Ovary (tissue), 9 donors: ENCODE data around the gene GUCY1B1. TPM values are rescaled to one million over a fixed set of nuclear protein-coding genes. Genes with fewer than 3 reads are reported as not detected.

ENCODE experiments used
- DNase-seq, 5 donors: peaks; one replicate each; pipeline ENCODE4 v3.0.0-alpha.2; 2019 to 2020
- H3K27ac ChIP-seq, 2 donors: fragments of 200-600 bp; one replicate each; pipeline versions ENCODE4 v1.5.1 to v1.8.0; 2019 to 2022
- H3K27me3 ChIP-seq: fragments of 200-600 bp; one replicate; pipeline ENCODE4 v1.8.0; 2022
- H3K36me3 ChIP-seq: fragments of 200-600 bp; sonication (generic); one replicate; pipeline ENCODE4 v1.5.1; 2019
- H3K4me1 ChIP-seq: one replicate; pipeline ENCODE4 v1.8.1; 2013; ENCODE audit warnings: mild to moderate bottlenecking, moderate library complexity; ENCODE audit not compliant: insufficient read depth
- H3K4me3 ChIP-seq: fragments of 200-600 bp; sonication (generic); one replicate; pipeline ENCODE4 v1.5.1; 2017
- H3K9me3 ChIP-seq, 2 donors: fragments of 200-600 bp in 1 of 2; sonication (generic) in 1 of 2; one replicate each; pipeline versions ENCODE4 v1.5.1 to v1.8.1; 2013 to 2019; ENCODE audit warnings: mild to moderate bottlenecking in 1 of 2, moderate library complexity in 1 of 2
- EP300 ChIP-seq: sonication (generic); formaldehyde crosslinking; IDR thresholded peaks from one replicate; pipeline ENCODE4 v1.6.1; 2017; ENCODE audit warnings: antibody characterized with exemption
- POLR2A ChIP-seq: fragments of 450-650 bp; IDR thresholded peaks from one replicate; pipeline ENCODE4 v1.6.1; 2017; ENCODE audit warnings: antibody characterized with exemption, mild to moderate bottlenecking, moderate library complexity
- WGBS, 3 donors: extraction: QIAGEN DNeasy Blood & Tissue Kit in 1 of 3; methylation state at CpG; one replicate each; pipeline versions ENCODE4 v1.1.5 to v1.1.7; 2013 to 2017; 5-methylcytosine and 5-hydroxymethylcytosine counted together
- intact Hi-C, 4 donors: fragments of 100-400 bp; cut with DNase I; formaldehyde crosslinking; loops; one replicate each; pipeline versions ENCODE4 v1.11.0 to v1.15.1; 2022 to 2023
- polyA plus RNA-seq, 2 donors: library from polyadenylated mRNA; stranded (reverse); fragments of 200-250 nt in 1 of 2; fragments of 350-450 nt in 1 of 2; fragmentation: Illumina TruSeq in 1 of 2; extraction: RNeasy Lipid Tissue Mini Kit (QIAGEN cat#74804) in 1 of 2; gene quantifications; one replicate each; pipeline ENCODE4 v1.2.3, GENCODE V29; 2013 to 2014
- total RNA-seq, 7 donors: library from RNA; depleted of rRNA in 2 of 7; stranded (reverse); fragments of >200 nt in 2 of 7; fragmentation: NEBNext Ultra II Directional in 3 of 7; extraction: Animal tissue kit (Norgen Biotek cat#: 25700) in 3 of 7; gene quantifications; one replicate each; pipeline versions ENCODE4 v1.1.0 to v1.2.4, GENCODE V29; 2016 to 2023
- TF ChIP-seq, protein P1 (sequence below), 3 donors: fragments of 450-650 bp in 2 of 3; fragments of 200-600 bp in 1 of 3; IDR thresholded peaks; one replicate each; pipeline versions ENCODE4 v1.5.1 to v1.8.0; 2016 to 2022; ENCODE audit warnings: antibody characterized with exemption in 3 of 3, mild to moderate bottlenecking in 1 of 3
- donor health status: DM: no; HTN: no; CAD: no; lungs with moderate emphysema.
- donor health status: DM: no; HTN: no; CAD: no.
- donor health status: Bipolar disorder and iron deficiency.
- donor health status: DM: yes; HTN: yes; CAD: no.
- donor health status: DM: no; HTN: no; CAD: no.
- donor health status: DM: yes; HTN: yes; CAD: no.

The GUCY1B1 gene
- total and polyA plus RNA-seq, 9 donors, result 3.6 to 17.9 (median 6.2) TPM

DNA sequence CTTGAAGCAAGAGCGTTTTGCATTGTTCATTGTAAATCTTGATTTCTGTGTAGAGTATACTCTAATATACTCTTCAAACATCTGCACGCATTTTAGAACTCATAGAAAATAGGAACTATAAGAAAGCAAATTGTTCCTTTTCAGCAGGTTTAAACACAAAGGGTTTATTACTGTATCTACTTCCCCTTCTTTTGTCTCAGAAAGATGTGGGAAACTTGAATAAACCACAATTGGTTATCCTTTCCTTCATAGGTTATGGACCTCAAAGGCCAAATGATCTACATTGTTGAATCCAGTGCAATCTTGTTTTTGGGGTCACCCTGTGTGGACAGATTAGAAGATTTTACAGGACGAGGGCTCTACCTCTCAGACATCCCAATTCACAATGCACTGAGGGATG is 46.0 kb upstream of the GUCY1B1 start:
- Histone ChIP-seq H3K36me3 (no peaks in the 10 kb centered on the region), H3K9me3 (no peaks in the 10 kb centered on the region), H3K27ac (no peak overlapping the region), H3K4me1 (no peaks in the 10 kb centered on the region), H3K4me3 (no peak overlapping the region), H3K27me3 (no peaks in the 10 kb centered on the region)
- intact Hi-C loops, result no loop called here
- TF ChIP-seq POLR2A (no peak), EP300 (no peak)
- TF ChIP-seq, protein P1, sequence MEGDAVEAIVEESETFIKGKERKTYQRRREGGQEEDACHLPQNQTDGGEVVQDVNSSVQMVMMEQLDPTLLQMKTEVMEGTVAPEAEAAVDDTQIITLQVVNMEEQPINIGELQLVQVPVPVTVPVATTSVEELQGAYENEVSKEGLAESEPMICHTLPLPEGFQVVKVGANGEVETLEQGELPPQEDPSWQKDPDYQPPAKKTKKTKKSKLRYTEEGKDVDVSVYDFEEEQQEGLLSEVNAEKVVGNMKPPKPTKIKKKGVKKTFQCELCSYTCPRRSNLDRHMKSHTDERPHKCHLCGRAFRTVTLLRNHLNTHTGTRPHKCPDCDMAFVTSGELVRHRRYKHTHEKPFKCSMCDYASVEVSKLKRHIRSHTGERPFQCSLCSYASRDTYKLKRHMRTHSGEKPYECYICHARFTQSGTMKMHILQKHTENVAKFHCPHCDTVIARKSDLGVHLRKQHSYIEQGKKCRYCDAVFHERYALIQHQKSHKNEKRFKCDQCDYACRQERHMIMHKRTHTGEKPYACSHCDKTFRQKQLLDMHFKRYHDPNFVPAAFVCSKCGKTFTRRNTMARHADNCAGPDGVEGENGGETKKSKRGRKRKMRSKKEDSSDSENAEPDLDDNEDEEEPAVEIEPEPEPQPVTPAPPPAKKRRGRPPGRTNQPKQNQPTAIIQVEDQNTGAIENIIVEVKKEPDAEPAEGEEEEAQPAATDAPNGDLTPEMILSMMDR (IDR thresholded peaks at IDR 0.05), result no peak
- WGBS, 3 donors, result 89 to 97% (median 91%) methylated on average over 3 of the region's 3 CpGs
- no peak for DNase-seq

DNA sequence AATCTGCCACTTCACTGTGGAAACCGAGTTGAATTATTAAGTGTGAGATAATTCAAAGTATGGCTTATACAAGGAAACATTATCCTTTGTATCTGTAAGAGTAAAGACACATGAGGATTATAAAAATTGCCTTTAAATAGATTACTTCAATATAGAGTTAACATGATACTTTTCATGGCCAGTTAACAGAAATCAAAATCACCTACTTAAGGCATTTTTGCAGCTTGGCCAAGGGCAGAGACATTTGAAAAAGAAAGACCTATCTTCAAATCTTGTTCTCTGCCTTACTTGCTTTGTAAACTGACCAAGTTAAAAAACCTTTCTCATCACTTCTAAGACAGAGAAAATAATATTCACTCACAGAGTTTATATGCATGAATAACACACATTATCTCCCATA is 44.9 kb upstream of the GUCY1B1 start:
- intact Hi-C loops, result no loop called here
- WGBS, 3 donors, result 71 to 88% (median 77%) methylated on average over 1 of the region's 1 CpG
- H3K36me3 ChIP-seq, result no peaks in the 10 kb centered on the region

DNA sequence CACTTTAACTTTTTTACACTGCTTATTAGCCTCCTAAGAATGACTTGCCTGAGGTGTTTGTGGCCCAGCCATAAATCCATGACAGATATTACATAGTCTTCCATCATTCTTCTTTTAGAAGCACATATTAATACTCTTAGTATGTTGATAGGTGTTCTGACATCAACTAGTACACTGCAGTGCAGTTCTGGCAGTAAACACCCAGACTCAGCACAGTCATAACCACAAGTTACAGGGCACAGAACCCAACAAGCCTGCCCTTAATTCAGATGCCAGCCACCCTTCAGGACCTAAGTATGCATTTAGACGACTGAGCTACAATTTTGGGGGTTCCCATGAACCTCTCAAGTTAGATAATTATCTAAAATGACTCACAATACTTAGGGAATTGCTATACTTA is 36.5 kb upstream of the GUCY1B1 start:
- Histone ChIP-seq H3K27ac (no peak overlapping the region), H3K27me3 (peaks cover 2% of the 10 kb centered on the region), H3K4me1 (no peaks in the 10 kb centered on the region), H3K9me3 (no peaks in the 10 kb centered on the region), H3K36me3 (no peaks in the 10 kb centered on the region), H3K4me3 (no peak overlapping the region)
- intact Hi-C loops, result no loop called here
- DNase-seq, result no peak
- TF ChIP-seq POLR2A, result no peak
- TF ChIP-seq, protein P1 (IDR thresholded peaks at IDR 0.05), result no peak
- TF ChIP-seq EP300, result no peak
- 70 to 81% (median 78%) methylated on average over 1 of the region's 1 CpG for WGBS, 3 donors

More for the DNA sequence above, 44.9 kb upstream of the GUCY1B1 start:
- no peak for DNase-seq
- no peak overlapping the region for H3K4me3 ChIP-seq
- H3K4me1 ChIP-seq, result no peaks in the 10 kb centered on the region
- H3K27ac ChIP-seq, result no peak overlapping the region
- H3K27me3 ChIP-seq, result no peaks in the 10 kb centered on the region
- TF ChIP-seq EP300, result no peak
- TF ChIP-seq, protein P1 (IDR thresholded peaks at IDR 0.05), result no peak
- TF ChIP-seq POLR2A, result no peak
- no peaks in the 10 kb centered on the region for H3K9me3 ChIP-seq

DNA sequence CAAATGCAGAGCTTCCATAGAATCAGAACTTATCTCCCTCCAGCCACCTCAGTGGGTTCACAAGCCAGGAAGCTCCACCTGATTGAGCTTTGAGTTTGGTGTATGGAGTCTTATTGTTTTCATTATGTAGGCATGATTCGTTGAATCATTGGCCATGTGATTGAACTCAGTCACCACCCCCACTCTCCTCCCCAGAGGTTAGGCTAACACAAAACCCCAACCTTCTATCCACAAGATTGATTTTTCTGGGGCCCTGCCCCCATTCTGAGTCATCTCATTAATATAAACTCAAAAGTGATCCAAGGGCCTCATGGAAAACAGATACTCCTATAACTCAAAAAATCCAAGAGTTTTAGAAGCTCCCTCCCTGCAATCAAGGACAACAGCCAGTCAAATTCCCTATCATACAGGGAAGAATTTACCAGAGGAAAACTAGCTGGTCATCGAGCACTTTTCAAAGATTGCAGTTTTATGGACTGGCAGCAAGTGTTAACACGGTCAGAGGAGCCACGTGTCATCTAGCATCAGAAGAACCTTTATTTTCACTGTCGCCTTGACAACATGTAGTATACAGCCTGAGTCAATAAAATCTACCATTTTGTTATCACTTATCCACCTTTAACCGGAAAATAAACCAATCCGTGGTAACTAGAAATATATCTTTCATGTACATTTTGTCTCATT is 35.9 kb upstream of the GUCY1B1 start:
- H3K36me3 ChIP-seq, result no peaks in the 10 kb centered on the region
- WGBS, 3 donors, result 83 to 89% (median 88%) methylated on average over 7 of the region's 7 CpGs
- no peak for DNase-seq
- no peak overlapping the region for H3K27ac ChIP-seq
- peaks cover 2% of the 10 kb centered on the region for H3K27me3 ChIP-seq
- H3K4me1 ChIP-seq, result no peaks in the 10 kb centered on the region
- no peak overlapping the region for H3K4me3 ChIP-seq
- intact Hi-C loops, result no loop called here
- TF ChIP-seq, protein P1 (IDR thresholded peaks at IDR 0.05), result no peak
- TF ChIP-seq POLR2A (no peak), EP300 (no peak)
- H3K9me3 ChIP-seq, result no peaks in the 10 kb centered on the region
